CD4-positive, alpha-beta T cell (primary cell): ENCODE data around the gene BPIFA1. TPM values are rescaled to one million over a fixed set of nuclear protein-coding genes. Genes with fewer than 3 reads are reported as not detected.

ENCODE experiments used
- ATAC-seq: fragments of 200-7000 bp; cut with Tn5 transposase; one replicate; pipeline ENCODE4 v1.10.0; 2022; ENCODE audit warnings: mild to moderate bottlenecking; ENCODE audit not compliant: poor library complexity
- CTCF ChIA-PET: fragments of 350-600 bp; sonication (Branson Sonifier 250); formaldehyde crosslinking; loops from one replicate; lab custom pipeline; 2021; ENCODE audit warnings: antibody characterized with exemption, inconsistent platforms; lab: Charles Lee
- POLR2A ChIA-PET: fragments of 350-600 bp; sonication (Branson Sonifier 250); formaldehyde crosslinking; loops from one replicate; lab custom pipeline; 2021; ENCODE audit warnings: antibody characterized with exemption, inconsistent platforms; lab: Charles Lee
- DNase-seq, 14 experiments: peaks; one replicate each; pipeline ENCODE4 v3.0.0-alpha.2; 2013 to 2020; ENCODE audit warnings: mixed read lengths in 2 of 14
- H3K27ac ChIP-seq, 2 donors: one replicate each; pipeline versions ENCODE4 v1.5.1 to v1.7.0; 2013; ENCODE audit warnings: low read length in 2 of 2, low read depth in 1 of 2, mild to moderate bottlenecking in 1 of 2
- H3K27me3 ChIP-seq, 2 experiments: 1 replicate in 1 of 2; 2 replicates in 1 of 2; pipeline versions ENCODE4 v1.6.1 to v1.7.0; 2013; ENCODE audit warnings: low read length in 2 of 2, control low read depth in 1 of 2, mild to moderate bottlenecking in 1 of 2, moderate library complexity in 1 of 2; ENCODE audit not compliant: insufficient read depth in 2 of 2, control insufficient read depth in 1 of 2
- H3K36me3 ChIP-seq: one replicate; pipeline ENCODE4 v1.6.1; 2013; ENCODE audit warnings: low read length, control low read depth; ENCODE audit not compliant: insufficient read depth
- H3K4me1 ChIP-seq: one replicate; pipeline ENCODE4 v1.6.1; 2013; ENCODE audit warnings: low read length, control low read depth; ENCODE audit not compliant: insufficient read depth
- H3K4me3 ChIP-seq: one replicate; pipeline ENCODE4 v1.5.1; 2013; ENCODE audit warnings: mild to moderate bottlenecking, low read length, moderate library complexity
- H3K9me3 ChIP-seq, 2 experiments: 1 replicate in 1 of 2; 2 replicates in 1 of 2; pipeline versions ENCODE4 v1.6.1 to v1.7.0; 2013; ENCODE audit warnings: low read length in 2 of 2, mild to moderate bottlenecking in 2 of 2, control low read depth in 1 of 2, moderate library complexity in 1 of 2; ENCODE audit not compliant: control insufficient read depth in 1 of 2, insufficient read depth in 1 of 2
- H3K27ac Mint-ChIP-seq: one replicate; pipeline ENCODE4 v1.8.0; 2020; ENCODE audit warnings: mixed read lengths
- H3K27me3 Mint-ChIP-seq: one replicate; pipeline ENCODE4 v1.8.0; 2021; ENCODE audit warnings: mixed read lengths
- H3K36me3 Mint-ChIP-seq: one replicate; pipeline ENCODE4 v1.8.0; 2021; ENCODE audit warnings: low read depth, mixed read lengths
- H3K4me1 Mint-ChIP-seq: one replicate; pipeline ENCODE4 v1.8.0; 2021; ENCODE audit warnings: low read depth, mixed read lengths
- H3K4me3 Mint-ChIP-seq: one replicate; pipeline ENCODE4 v1.8.0; 2020; ENCODE audit warnings: mild to moderate bottlenecking, mixed read lengths
- H3K9me3 Mint-ChIP-seq: one replicate; pipeline ENCODE4 v1.8.0; 2020; ENCODE audit warnings: mixed read lengths
- intact Hi-C, 2 experiments: fragments of 100-400 bp; cut with DNase I in 1 of 2; cut with micrococcal nuclease in 1 of 2; formaldehyde crosslinking; loops; one replicate each; pipeline versions ENCODE4 v1.15.1 to v1.9.0; 2023 to 2025; cut with DNase I, micrococcal nuclease
- total RNA-seq, 174 experiments: library from RNA in 2 of 174; stranded (reverse) in 2 of 174; gene quantifications; one replicate each; pipeline ENCODE4 v1.2.3 and lab custom pipeline; 2021 to 2026
- TF ChIP-seq, protein P1 (sequence below): fragments of 200-600 bp; IDR thresholded peaks from one replicate; pipeline ENCODE4 v1.8.0; 2022; ENCODE audit warnings: antibody characterized with exemption, mild to moderate bottlenecking

Gene BPIFA1
- total RNA-seq, 2 experiments from 2014 or later: not detected

DNA sequence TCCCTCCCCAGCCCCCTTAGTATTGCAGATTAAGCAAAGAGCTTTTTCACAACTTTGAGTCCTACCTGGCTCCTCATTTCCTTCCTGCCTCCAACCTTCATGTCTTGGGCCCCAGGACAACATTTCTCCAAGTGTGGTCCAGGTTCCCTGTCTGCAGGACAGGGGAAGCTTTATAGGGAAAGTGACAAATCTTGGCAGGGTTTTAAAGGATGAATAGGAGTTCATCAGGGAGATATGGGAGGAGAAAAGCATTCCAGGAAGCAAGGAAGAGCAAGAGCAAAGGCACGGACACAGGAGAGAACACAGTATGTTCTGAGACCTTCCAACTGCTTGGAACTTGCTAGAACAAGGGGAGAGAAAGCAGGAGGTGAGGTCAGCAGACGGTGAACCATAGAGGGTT is 49.1 kb downstream of the BPIFA1 start:
- TF ChIP-seq, protein P1, sequence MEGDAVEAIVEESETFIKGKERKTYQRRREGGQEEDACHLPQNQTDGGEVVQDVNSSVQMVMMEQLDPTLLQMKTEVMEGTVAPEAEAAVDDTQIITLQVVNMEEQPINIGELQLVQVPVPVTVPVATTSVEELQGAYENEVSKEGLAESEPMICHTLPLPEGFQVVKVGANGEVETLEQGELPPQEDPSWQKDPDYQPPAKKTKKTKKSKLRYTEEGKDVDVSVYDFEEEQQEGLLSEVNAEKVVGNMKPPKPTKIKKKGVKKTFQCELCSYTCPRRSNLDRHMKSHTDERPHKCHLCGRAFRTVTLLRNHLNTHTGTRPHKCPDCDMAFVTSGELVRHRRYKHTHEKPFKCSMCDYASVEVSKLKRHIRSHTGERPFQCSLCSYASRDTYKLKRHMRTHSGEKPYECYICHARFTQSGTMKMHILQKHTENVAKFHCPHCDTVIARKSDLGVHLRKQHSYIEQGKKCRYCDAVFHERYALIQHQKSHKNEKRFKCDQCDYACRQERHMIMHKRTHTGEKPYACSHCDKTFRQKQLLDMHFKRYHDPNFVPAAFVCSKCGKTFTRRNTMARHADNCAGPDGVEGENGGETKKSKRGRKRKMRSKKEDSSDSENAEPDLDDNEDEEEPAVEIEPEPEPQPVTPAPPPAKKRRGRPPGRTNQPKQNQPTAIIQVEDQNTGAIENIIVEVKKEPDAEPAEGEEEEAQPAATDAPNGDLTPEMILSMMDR: no peak
- H3K36me3 ChIP-seq: no peaks in the 10 kb centered on the region
- POLR2A ChIA-PET: no interaction called here
- Mint-ChIP-seq H3K36me3 (no peaks in the 10 kb centered on the region), H3K9me3 (no peaks in the 10 kb centered on the region), H3K4me1 (no peaks in the 10 kb centered on the region), H3K4me3 (no peak overlapping the region), H3K27ac (no peak overlapping the region), H3K27me3 (peaks cover 15% of the 10 kb centered on the region)
- peaks cover 0 to 4% of the 10 kb centered on the region in 2 experiments for H3K27me3 ChIP-seq
- no peak overlapping the region for H3K27ac ChIP-seq
- intact Hi-C loops: no loop called here
- ATAC-seq: no peak
- H3K4me1 ChIP-seq: no peaks in the 10 kb centered on the region
- no peaks in the 10 kb centered on the region for H3K9me3 ChIP-seq
- H3K4me3 ChIP-seq: no peak overlapping the region
- CTCF ChIA-PET: no interaction called here
- DNase-seq: no peak

DNA sequence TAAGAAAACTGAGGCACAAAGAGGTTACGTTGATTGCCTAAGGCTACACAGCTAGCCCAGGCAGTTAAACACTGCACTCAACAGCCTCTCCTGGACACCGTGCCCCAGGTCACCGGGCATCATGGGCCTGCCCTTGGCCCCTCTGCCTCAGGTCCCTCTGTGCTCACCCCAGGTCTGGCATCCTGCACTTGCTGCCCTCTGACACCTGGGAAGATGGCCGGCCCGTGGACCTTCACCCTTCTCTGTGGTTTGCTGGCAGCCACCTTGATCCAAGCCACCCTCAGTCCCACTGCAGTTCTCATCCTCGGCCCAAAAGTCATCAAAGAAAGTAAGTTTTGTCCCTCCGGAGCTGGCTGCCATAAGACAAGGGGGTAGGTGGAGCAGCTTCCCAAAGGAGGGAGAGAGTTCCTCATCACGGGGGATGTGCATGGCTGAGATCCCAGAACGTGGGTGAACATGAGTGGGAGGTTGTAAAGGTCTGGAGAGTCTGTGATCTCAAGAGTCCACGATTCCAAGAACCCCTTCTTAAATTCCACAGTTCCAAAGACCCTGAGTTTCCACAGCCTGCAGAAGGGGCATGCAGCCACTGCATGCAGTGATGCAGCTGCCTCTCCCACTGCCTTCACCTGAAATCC is 50.2 kb downstream of the BPIFA1 start:
- intact Hi-C loops: no loop called here
- ChIA-PET POLR2A (no interaction called here), CTCF (no interaction called here)
- Histone ChIP-seq H3K4me1 (no peaks in the 10 kb centered on the region), H3K36me3 (no peaks in the 10 kb centered on the region), H3K27me3 (peaks cover 0 to 4% of the 10 kb centered on the region in 2 experiments), H3K4me3 (no peak overlapping the region), H3K9me3 (no peaks in the 10 kb centered on the region), H3K27ac (no peak overlapping the region)
- peaks cover 15% of the 10 kb centered on the region for H3K27me3 Mint-ChIP-seq
- TF ChIP-seq, protein P1: no peak
- ATAC-seq (no peak), DNase-seq (no peak)
- no peaks in the 10 kb centered on the region for H3K9me3 Mint-ChIP-seq
- no peaks in the 10 kb centered on the region for H3K36me3 Mint-ChIP-seq
- H3K27ac Mint-ChIP-seq: no peak overlapping the region
- no peak overlapping the region for H3K4me3 Mint-ChIP-seq
- H3K4me1 Mint-ChIP-seq: no peaks in the 10 kb centered on the region

DNA sequence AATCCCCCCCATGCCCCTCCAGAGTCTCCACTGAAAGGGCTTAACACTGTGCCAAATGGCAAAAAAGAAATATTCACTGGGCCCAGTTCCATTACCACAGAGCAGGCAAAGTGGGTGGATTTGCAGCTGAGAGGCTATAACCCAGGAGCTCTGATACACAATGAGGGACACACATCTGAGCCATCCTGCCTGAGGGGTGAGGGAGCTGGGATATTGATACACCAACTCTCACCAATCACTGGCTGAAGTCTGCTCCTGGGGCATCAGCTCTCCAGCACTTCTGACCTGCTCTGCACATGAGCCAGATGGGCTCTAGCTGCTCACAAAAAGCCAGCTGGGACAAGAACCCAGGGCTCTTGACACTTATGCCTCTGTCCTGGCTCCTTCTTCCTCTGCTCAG is 52.1 kb downstream of the BPIFA1 start:
- Histone ChIP-seq H3K27me3 (peaks cover 0 to 4% of the 10 kb centered on the region in 2 experiments), H3K36me3 (no peaks in the 10 kb centered on the region), H3K9me3 (no peaks in the 10 kb centered on the region), H3K4me3 (no peak overlapping the region), H3K4me1 (no peaks in the 10 kb centered on the region), H3K27ac (no peak overlapping the region)
- TF ChIP-seq, protein P1: no peak
- Mint-ChIP-seq H3K4me1 (no peaks in the 10 kb centered on the region), H3K36me3 (no peaks in the 10 kb centered on the region), H3K27ac (no peak overlapping the region), H3K27me3 (peaks cover 21% of the 10 kb centered on the region), H3K9me3 (no peaks in the 10 kb centered on the region), H3K4me3 (no peak overlapping the region)
- POLR2A ChIA-PET: no interaction called here
- CTCF ChIA-PET: no interaction called here
- intact Hi-C loops: no loop called here
- DNase-seq (no peak), ATAC-seq (no peak)
